ENCODE results near the gene STK11IP.

STK11IP gene

GRCh38 chr2:219593154-219593553 is 4.5 kb upstream of the STK11IP start (continued):
- TF ChIP-seq, protein P1, sequence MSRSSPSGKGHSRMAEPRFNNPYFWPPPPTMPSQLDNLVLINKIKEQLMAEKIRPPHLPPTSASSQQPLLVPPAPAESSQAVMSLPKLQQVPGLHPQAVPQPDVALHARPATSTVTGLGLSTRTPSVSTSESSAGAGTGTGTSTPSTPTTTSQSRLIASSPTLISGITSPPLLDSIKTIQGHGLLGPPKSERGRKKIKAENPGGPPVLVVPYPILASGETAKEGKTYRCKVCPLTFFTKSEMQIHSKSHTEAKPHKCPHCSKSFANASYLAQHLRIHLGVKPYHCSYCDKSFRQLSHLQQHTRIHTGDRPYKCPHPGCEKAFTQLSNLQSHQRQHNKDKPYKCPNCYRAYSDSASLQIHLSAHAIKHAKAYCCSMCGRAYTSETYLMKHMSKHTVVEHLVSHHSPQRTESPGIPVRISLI (tag by site-specific recombination; IDR thresholded peaks at IDR 0.05): no peak

GRCh38 chr2:219595256-219595655 is 2.4 kb upstream of the STK11IP start:
- H3K36me3 ChIP-seq (ENCODE audit: control insufficient read depth in 2 of 2, insufficient read depth in 1 of 2, low read length in 2 of 2): no peaks in the 10 kb centered on the region
- CTCF ChIA-PET: interaction anchor here (0.9 to 3.4 kb wide), 3 partner anchors 18 to 54 kb away, joined by 3 to 13 read pairs (median 10); no protein-coding TSS in a partner anchor
- peak overlapping the region; percentile 45 for H3K27ac ChIP-seq (ENCODE audit: extremely low read depth, low read depth, low read length)
- POLR2A ChIA-PET: interaction anchor here (0.7 kb wide), 1 partner anchor 23 kb away, joined by 6 read pairs; the partner anchor contains the start of gene INHA
- H3K4me3 ChIP-seq (ENCODE audit: low read depth, low read length): no peak overlapping the region
- H3K4me1 ChIP-seq (ENCODE audit: control insufficient read depth, insufficient read depth, low read length): peaks cover 6% of the 10 kb centered on the region
- H3K9me3 ChIP-seq (ENCODE audit: control insufficient read depth, insufficient read depth, low read depth, low read length): no peaks in the 10 kb centered on the region
- TF ChIP-seq YY2 (tag by site-specific recombination; IDR thresholded peaks at IDR 0.05) (no peak), GLI4 (tag by site-specific recombination; IDR thresholded peaks at IDR 0.05) (no peak), HIC1 (tag by site-specific recombination; IDR thresholded peaks at IDR 0.05) (no peak), ZNF791 (tag by site-specific recombination; IDR thresholded peaks at IDR 0.05) (no peak), ZNF610 (tag by site-specific recombination; IDR thresholded peaks at IDR 0.05; ENCODE audit: borderline replicate concordance) (no peak), ZNF529 (tag by site-specific recombination; IDR thresholded peaks at IDR 0.05; ENCODE audit: insufficient replicate concordance) (no peak), ZNF132 (tag by site-specific recombination; IDR thresholded peaks at IDR 0.05; ENCODE audit: borderline replicate concordance) (no peak), PRDM1 (tag by site-specific recombination; IDR thresholded peaks at IDR 0.05) (0 out of 2 replicates have a peak, but pooled peaks have one; percentile 25), TCF7L2 (IDR thresholded peaks at IDR 0.05; ENCODE audit: borderline replicate concordance, low read depth, low read length) (no peak), ZBTB1 (tag by site-specific recombination; IDR thresholded peaks at IDR 0.05) (no peak), ZNF596 (tag by site-specific recombination; IDR thresholded peaks at IDR 0.05) (no peak), ZNF677 (tag by site-specific recombination; IDR thresholded peaks at IDR 0.05) (no peak), ZNF792 (tag by site-specific recombination; IDR thresholded peaks at IDR 0.05) (no peak), ZBTB7A (tag by site-specific recombination; IDR thresholded peaks at IDR 0.05; ENCODE audit: low read depth) (no peak), ZSCAN16 (tag by site-specific recombination; IDR thresholded peaks at IDR 0.05) (no peak), ZNF398 (tag by site-specific recombination; IDR thresholded peaks at IDR 0.05) (peak; percentile 34; the same call in 1 of the 2 replicates), ZNF571 (tag by site-specific recombination; IDR thresholded peaks at IDR 0.05) (no peak), SCRT2 (tag by site-specific recombination; IDR thresholded peaks at IDR 0.05) (peak; percentile 63), ZNF394 (tag by site-specific recombination; IDR thresholded peaks at IDR 0.05; ENCODE audit: borderline replicate concordance) (no peak), ZNF184 (tag by site-specific recombination; IDR thresholded peaks at IDR 0.05) (no peak), ZNF473 (tag by site-specific recombination; IDR thresholded peaks at IDR 0.05) (no peak), TSHZ1 (tag by site-specific recombination; IDR thresholded peaks at IDR 0.05; ENCODE audit: borderline replicate concordance) (no peak)
- TF ChIP-seq, protein P2, sequence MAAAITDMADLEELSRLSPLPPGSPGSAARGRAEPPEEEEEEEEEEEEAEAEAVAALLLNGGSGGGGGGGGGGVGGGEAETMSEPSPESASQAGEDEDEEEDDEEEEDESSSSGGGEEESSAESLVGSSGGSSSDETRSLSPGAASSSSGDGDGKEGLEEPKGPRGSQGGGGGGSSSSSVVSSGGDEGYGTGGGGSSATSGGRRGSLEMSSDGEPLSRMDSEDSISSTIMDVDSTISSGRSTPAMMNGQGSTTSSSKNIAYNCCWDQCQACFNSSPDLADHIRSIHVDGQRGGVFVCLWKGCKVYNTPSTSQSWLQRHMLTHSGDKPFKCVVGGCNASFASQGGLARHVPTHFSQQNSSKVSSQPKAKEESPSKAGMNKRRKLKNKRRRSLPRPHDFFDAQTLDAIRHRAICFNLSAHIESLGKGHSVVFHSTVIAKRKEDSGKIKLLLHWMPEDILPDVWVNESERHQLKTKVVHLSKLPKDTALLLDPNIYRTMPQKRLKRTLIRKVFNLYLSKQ (tag by site-specific recombination; IDR thresholded peaks at IDR 0.05; ENCODE audit: borderline replicate concordance): no peak
- TF ChIP-seq, protein P3, sequence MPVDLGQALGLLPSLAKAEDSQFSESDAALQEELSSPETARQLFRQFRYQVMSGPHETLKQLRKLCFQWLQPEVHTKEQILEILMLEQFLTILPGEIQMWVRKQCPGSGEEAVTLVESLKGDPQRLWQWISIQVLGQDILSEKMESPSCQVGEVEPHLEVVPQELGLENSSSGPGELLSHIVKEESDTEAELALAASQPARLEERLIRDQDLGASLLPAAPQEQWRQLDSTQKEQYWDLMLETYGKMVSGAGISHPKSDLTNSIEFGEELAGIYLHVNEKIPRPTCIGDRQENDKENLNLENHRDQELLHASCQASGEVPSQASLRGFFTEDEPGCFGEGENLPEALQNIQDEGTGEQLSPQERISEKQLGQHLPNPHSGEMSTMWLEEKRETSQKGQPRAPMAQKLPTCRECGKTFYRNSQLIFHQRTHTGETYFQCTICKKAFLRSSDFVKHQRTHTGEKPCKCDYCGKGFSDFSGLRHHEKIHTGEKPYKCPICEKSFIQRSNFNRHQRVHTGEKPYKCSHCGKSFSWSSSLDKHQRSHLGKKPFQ (tag by site-specific recombination; IDR thresholded peaks at IDR 0.05): no peak

All from HEK293 (cell line).